CD4-positive, CD25-positive, alpha-beta regulatory T cell (primary cell): ENCODE results near the gene ZNF605. TPM values are rescaled to one million over a fixed set of nuclear protein-coding genes. Genes with fewer than 3 reads are reported as not detected.
"Not testable (repeated sequence)": the region's sequence is repeated elsewhere in the genome, so short reads cannot be mapped to it uniquely, and the experiment has no call there.

Experiments
- ATAC-seq, 2 donors: fragments of 150-1000 bp; cut with Tn5 transposase; one replicate each; pipeline ENCODE4 v1.10.0; 2021; ENCODE audit warnings: low read depth in 2 of 2, moderate number of reproducible peaks in 2 of 2, moderate library complexity in 1 of 2
- DNase-seq, 3 donors: peaks; one replicate each; pipeline versions ENCODE4 v3.0.0 to v3.0.0-alpha.2; 2012 to 2022; ENCODE audit warnings: mixed read lengths in 1 of 3
- H3K27ac ChIP-seq: one replicate; pipeline ENCODE4 v1.7.0; 2013; ENCODE audit warnings: mild to moderate bottlenecking, low read length; ENCODE audit not compliant: insufficient read depth, poor library complexity, severe bottlenecking
- H3K27me3 ChIP-seq: one replicate; pipeline ENCODE4 v1.7.0; 2013; ENCODE audit warnings: low read length; ENCODE audit not compliant: control insufficient read depth, insufficient read depth
- H3K36me3 ChIP-seq: one replicate; pipeline ENCODE4 v1.7.0; 2013; ENCODE audit warnings: mild to moderate bottlenecking, low read length, moderate library complexity; ENCODE audit not compliant: control insufficient read depth, insufficient read depth
- H3K4me1 ChIP-seq: 2 replicates; pipeline ENCODE4 v1.7.0; 2013; ENCODE audit warnings: mild to moderate bottlenecking, low read length; ENCODE audit not compliant: insufficient read depth, control insufficient read depth, poor library complexity, severe bottlenecking
- H3K4me3 ChIP-seq: one replicate; pipeline ENCODE4 v1.7.0; 2013; ENCODE audit warnings: low read depth, mild to moderate bottlenecking, low read length, moderate library complexity
- H3K9me3 ChIP-seq, 2 experiments: 1 replicate in 1 of 2; 2 replicates in 1 of 2; pipeline ENCODE4 v1.7.0; 2013; ENCODE audit warnings: low read length in 2 of 2, mild to moderate bottlenecking in 1 of 2, moderate library complexity in 1 of 2; ENCODE audit not compliant: control insufficient read depth in 2 of 2
- H3K27ac Mint-ChIP-seq, 3 donors: one replicate each; pipeline ENCODE4 v1.8.0; 2020 to 2022; ENCODE audit warnings: mild to moderate bottlenecking in 3 of 3, mixed read lengths in 3 of 3, moderate library complexity in 2 of 3
- H3K27me3 Mint-ChIP-seq: one replicate; pipeline ENCODE4 v1.8.0; 2022; ENCODE audit warnings: mild to moderate bottlenecking, mixed read lengths
- H3K36me3 Mint-ChIP-seq: one replicate; pipeline ENCODE4 v1.8.0; 2020; ENCODE audit warnings: mixed read lengths
- H3K4me1 Mint-ChIP-seq, 4 donors: one replicate each; pipeline ENCODE4 v1.8.0; 2020 to 2022; ENCODE audit warnings: mixed read lengths in 4 of 4, mild to moderate bottlenecking in 1 of 4
- H3K4me3 Mint-ChIP-seq, 4 donors: one replicate each; pipeline ENCODE4 v1.8.0; 2020 to 2022; ENCODE audit warnings: mild to moderate bottlenecking in 4 of 4, mixed read lengths in 4 of 4, moderate library complexity in 3 of 4
- H3K9me3 Mint-ChIP-seq, 7 donors: one replicate each; pipeline ENCODE4 v1.8.0; 2020 to 2022; ENCODE audit warnings: mixed read lengths in 7 of 7, mild to moderate bottlenecking in 3 of 7, moderate library complexity in 2 of 7
- polyA plus RNA-seq, 4 donors: library from polyadenylated mRNA; unstranded; fragments of 300-500 nt; fragmentation: Illumina TruSeq; gene quantifications; one replicate each; pipeline ENCODE4 v1.2.3, GENCODE V29; 2021
- total RNA-seq: library from RNA; stranded (reverse); gene quantifications from one replicate; pipeline ENCODE4 v1.2.3, GENCODE V29; 2022

The ZNF605 gene
- total and polyA plus RNA-seq, 5 donors from 2014 or later = 0.83 to 3.1 (median 2.0) TPM

DNA sequence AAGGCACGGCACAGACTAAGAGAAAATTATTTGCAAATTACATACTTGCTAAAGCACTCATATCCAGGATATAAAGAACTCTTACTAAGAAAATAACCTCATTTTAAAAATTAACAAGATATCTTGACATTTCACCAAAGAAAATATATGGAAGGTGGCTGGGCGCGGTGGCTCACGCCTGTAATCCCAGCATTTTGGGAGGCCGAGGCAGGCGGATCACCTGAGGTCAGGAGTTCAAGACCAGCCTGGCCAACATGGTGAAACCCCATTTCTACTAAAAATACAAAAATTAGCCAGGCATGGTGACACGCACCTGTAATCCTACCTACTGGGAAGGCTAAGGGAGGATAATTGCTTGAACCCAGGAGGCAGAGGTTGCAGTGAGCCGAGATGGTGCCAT is 19.2 kb downstream of the ZNF605 start:
- not testable (repeated sequence) for H3K4me1 Mint-ChIP-seq, H3K4me1 ChIP-seq, H3K27me3 ChIP-seq, H3K27me3 Mint-ChIP-seq, H3K4me3 ChIP-seq, H3K27ac Mint-ChIP-seq, ATAC-seq, H3K4me3 Mint-ChIP-seq, H3K27ac ChIP-seq, DNase-seq, H3K36me3 ChIP-seq
- Mint-ChIP-seq H3K9me3 (peaks cover 0 to 66% (median 31%) of the 10 kb centered on the region in 7 donors), H3K36me3 (peaks cover 19% of the 10 kb centered on the region)
- H3K9me3 ChIP-seq = peaks cover 37 to 69% of the 10 kb centered on the region in 2 experiments

DNA sequence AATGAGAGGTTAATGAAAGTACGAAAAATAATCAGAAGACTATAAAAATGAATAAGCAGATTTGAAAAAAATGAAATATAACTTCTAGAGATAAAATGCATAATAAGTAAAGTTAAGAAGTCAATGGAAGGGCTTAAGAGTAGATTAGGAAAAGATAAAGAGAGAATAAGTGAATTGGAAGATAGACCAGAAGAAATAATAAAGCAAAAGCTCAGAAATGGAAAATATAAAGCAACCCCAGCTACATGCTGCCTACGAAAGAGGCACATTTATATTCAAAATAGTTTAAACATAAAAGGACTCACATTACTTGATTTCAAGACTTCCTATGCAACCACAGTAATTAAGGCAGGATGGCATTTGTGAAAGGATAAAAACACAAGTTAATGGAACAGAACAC is 19.9 kb downstream of the ZNF605 start:
- peaks cover 4% of the 10 kb centered on the region for H3K27me3 Mint-ChIP-seq
- Histone ChIP-seq H3K9me3 (peaks cover 44 to 69% of the 10 kb centered on the region in 2 experiments), H3K27ac (no peak overlapping the region), H3K36me3 (peaks cover 6% of the 10 kb centered on the region), H3K4me3 (no peak overlapping the region), H3K27me3 (no peaks in the 10 kb centered on the region), H3K4me1 (no peaks in the 10 kb centered on the region)
- peaks cover 3 to 67% (median 33%) of the 10 kb centered on the region in 7 donors for H3K9me3 Mint-ChIP-seq
- H3K27ac Mint-ChIP-seq = no peak overlapping the region
- no peak for ATAC-seq
- DNase-seq = no peak
- H3K36me3 Mint-ChIP-seq = peaks cover 19% of the 10 kb centered on the region
- H3K4me3 Mint-ChIP-seq = no peak overlapping the region
- H3K4me1 Mint-ChIP-seq = no peaks in the 10 kb centered on the region

DNA sequence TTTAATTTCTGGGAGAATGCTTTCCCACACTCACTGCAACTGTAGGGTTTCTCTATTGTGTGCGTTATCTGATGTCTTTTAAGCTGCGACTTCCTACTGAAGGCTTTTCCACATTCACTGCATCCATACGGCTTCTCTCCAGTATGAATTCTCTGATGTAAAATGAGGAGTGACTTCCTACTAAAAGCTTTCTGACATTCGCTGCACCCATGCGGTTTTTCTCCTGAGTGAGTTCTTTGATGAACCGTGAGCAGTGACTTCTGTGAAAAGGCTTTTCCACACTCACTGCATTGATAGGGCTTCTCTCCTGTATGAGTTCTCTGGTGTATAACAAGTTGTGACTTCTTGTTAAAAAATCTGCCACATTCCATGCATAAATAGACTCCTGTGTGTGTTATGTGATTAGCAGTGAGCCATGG is 29.7 kb downstream of the ZNF605 start:
- no peak overlapping the region for H3K4me3 Mint-ChIP-seq
- no peak overlapping the region for H3K4me3 ChIP-seq
- DNase-seq (no peak), ATAC-seq (no peak)
- no peaks in the 10 kb centered on the region for H3K4me1 ChIP-seq
- H3K9me3 Mint-ChIP-seq = peaks cover 2 to 79% (median 37%) of the 10 kb centered on the region in 7 donors
- H3K4me1 Mint-ChIP-seq = no peaks in the 10 kb centered on the region
- peaks cover 11% of the 10 kb centered on the region for H3K36me3 ChIP-seq
- no peak overlapping the region for H3K27ac ChIP-seq
- H3K27ac Mint-ChIP-seq = no peak overlapping the region
- peaks cover 26% of the 10 kb centered on the region for H3K36me3 Mint-ChIP-seq
- peaks cover 87 to 97% of the 10 kb centered on the region in 2 experiments for H3K9me3 ChIP-seq
- H3K27me3 Mint-ChIP-seq = no peaks in the 10 kb centered on the region
- H3K27me3 ChIP-seq = no peaks in the 10 kb centered on the region

DNA sequence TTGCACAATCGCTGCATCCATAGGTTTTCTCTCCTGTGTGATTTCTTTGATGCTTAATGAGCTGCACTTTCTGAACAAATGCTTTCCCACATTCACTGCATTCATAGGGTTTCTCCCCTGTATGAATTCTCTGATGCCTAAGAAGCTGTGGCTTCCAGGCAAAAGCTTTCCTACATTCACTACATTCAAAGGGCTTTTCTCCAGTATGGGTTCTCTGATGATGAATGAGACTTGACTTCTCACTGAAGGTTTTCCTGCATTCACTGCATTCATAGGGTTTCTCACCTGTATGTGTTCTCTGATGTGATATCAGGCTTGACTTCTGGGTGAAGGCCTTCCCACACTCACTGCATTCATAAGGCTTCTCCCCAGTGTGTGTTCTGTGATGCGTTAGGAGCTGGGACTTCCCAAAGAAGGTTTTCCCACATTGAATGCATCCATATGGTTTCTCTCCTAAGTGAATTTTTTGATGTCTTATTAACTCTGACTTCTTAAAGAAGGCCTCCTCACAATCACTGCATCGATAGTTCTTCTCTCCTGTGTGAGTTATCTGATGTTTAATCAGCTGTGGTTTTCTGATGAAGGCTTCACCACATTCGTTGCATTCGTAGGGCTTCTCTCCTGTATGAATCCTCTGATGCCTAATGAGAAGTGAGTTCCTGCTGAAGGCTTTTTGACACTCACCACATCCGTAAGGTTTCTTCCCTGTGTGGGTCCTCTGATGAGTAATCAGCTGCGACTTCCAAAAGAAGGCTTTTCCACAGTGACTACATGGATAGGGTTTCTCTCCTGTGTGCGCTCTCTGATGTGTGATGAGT is 30.3 kb downstream of the ZNF605 start:
- Histone ChIP-seq H3K27me3 (no peaks in the 10 kb centered on the region), H3K9me3 (peaks cover 85 to 97% of the 10 kb centered on the region in 2 experiments), H3K4me3 (no peak overlapping the region), H3K27ac (no peak overlapping the region), H3K36me3 (peaks cover 6% of the 10 kb centered on the region), H3K4me1 (no peaks in the 10 kb centered on the region)
- Mint-ChIP-seq H3K4me3 (no peak overlapping the region), H3K36me3 (peaks cover 25% of the 10 kb centered on the region), H3K4me1 (no peaks in the 10 kb centered on the region), H3K27me3 (no peaks in the 10 kb centered on the region), H3K27ac (no peak overlapping the region), H3K9me3 (peaks cover 0 to 80% (median 37%) of the 10 kb centered on the region in 7 donors)
- ATAC-seq (no peak), DNase-seq (no peak)

DNA sequence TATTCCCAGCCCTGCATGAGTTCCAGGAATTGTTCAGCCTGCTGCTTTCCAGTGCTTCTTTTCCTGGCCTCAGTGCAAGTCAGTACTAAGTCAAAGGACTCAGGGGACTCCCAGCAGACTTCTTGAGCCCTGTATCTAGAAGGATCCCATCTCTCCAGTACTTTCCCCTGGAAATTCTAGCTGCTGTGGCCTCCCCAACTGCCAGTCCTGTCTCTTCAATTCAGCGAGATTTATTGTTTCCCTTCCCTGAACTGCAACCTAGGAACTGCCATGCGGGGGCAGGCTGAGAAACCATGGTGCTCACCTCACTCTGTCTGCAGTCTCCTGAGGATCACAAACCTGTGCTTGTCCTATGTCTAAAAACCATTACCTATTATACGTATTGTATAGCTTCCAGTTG is 31.8 kb downstream of the ZNF605 start:
- peaks cover 75 to 95% of the 10 kb centered on the region in 2 experiments for H3K9me3 ChIP-seq
- ATAC-seq (no peak), DNase-seq (no peak)
- H3K27ac Mint-ChIP-seq = no peak overlapping the region
- H3K27me3 Mint-ChIP-seq = no peaks in the 10 kb centered on the region
- H3K36me3 ChIP-seq = no peaks in the 10 kb centered on the region
- H3K4me1 Mint-ChIP-seq = no peaks in the 10 kb centered on the region
- H3K36me3 Mint-ChIP-seq = peaks cover 20% of the 10 kb centered on the region
- H3K27me3 ChIP-seq = no peaks in the 10 kb centered on the region
- H3K4me3 Mint-ChIP-seq = no peak overlapping the region
- H3K9me3 Mint-ChIP-seq = peaks cover 0 to 81% (median 33%) of the 10 kb centered on the region in 7 donors
- H3K27ac ChIP-seq = no peak overlapping the region
- no peaks in the 10 kb centered on the region for H3K4me1 ChIP-seq
- no peak overlapping the region for H3K4me3 ChIP-seq

DNA sequence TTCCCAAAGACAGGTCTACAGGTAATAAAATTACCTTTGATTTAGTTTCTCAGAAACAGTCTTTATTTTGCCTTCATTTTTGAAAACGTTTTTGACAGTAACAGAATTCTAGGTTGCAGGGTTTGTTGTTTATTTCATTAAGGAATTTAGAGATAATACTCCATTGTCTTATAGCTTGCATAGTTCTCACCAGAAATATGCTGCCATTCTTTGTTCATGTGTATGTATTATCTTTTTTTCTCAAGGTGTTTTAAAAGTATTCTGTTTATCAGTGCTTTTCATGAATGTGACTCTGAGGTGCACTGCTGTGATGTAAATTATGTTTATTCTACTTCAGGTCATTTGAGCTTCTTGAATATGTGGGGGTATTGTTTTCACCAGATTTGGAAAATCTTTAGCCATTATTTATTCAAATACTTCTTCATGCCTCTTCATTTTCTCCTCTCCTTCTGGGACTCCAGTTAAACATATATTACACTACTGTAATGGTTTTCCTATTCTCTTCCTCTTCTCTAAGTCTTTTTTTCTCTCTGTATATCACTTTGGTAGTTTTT is 32.7 kb downstream of the ZNF605 start:
- Mint-ChIP-seq H3K27ac (no peak overlapping the region), H3K9me3 (peaks cover 0 to 80% (median 37%) of the 10 kb centered on the region in 7 donors), H3K36me3 (peaks cover 18% of the 10 kb centered on the region), H3K4me3 (peak overlapping the region in 1 of 4 donors; percentile 15), H3K27me3 (no peaks in the 10 kb centered on the region), H3K4me1 (no peaks in the 10 kb centered on the region)
- Histone ChIP-seq H3K27me3 (no peaks in the 10 kb centered on the region), H3K27ac (no peak overlapping the region), H3K4me1 (no peaks in the 10 kb centered on the region), H3K9me3 (peaks cover 73 to 95% of the 10 kb centered on the region in 2 experiments), H3K4me3 (no peak overlapping the region), H3K36me3 (no peaks in the 10 kb centered on the region)
- DNase-seq (no peak), ATAC-seq (no peak)

DNA sequence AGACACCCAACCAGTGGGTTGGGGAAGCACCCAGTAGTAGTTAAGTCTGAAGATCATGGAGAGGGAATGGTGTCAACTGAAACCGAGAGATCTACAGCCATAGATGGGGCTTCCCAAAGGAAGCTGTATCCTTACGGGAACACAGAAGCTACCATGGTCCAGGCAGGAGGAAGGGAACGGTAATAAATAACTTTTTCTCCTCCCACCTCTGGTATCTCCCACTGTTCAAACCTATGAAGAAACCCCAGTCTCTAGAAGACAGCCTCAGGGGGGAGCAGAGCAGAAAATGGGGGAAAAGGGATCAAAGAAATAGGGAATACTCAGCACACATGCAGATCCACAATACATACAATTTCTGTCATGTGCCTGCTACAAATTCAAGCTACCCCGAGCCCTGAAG is 33.4 kb downstream of the ZNF605 start:
- no peaks in the 10 kb centered on the region for H3K4me1 Mint-ChIP-seq
- H3K27me3 Mint-ChIP-seq = no peaks in the 10 kb centered on the region
- Histone ChIP-seq H3K27ac (no peak overlapping the region), H3K27me3 (no peaks in the 10 kb centered on the region), H3K4me3 (no peak overlapping the region), H3K36me3 (peaks cover 3% of the 10 kb centered on the region), H3K4me1 (no peaks in the 10 kb centered on the region), H3K9me3 (peaks cover 74 to 96% of the 10 kb centered on the region in 2 experiments)
- H3K9me3 Mint-ChIP-seq = peaks cover 0 to 87% (median 42%) of the 10 kb centered on the region in 7 donors
- H3K36me3 Mint-ChIP-seq = peaks cover 23% of the 10 kb centered on the region
- H3K4me3 Mint-ChIP-seq = no peak overlapping the region
- no peak overlapping the region for H3K27ac Mint-ChIP-seq
- DNase-seq (no peak), ATAC-seq (no peak)
